Measurements from ENCODE around the gene SNX5. TPM values are rescaled to one million over a fixed set of nuclear protein-coding genes. Genes with fewer than 3 reads are reported as not detected.

Gene SNX5
- total and polyA plus RNA-seq, 2 of the 13 experiments (the other 11 are each of a cell fraction or from before 2014, with no cell fraction given) = 664 to 1,040 TPM

DNA sequence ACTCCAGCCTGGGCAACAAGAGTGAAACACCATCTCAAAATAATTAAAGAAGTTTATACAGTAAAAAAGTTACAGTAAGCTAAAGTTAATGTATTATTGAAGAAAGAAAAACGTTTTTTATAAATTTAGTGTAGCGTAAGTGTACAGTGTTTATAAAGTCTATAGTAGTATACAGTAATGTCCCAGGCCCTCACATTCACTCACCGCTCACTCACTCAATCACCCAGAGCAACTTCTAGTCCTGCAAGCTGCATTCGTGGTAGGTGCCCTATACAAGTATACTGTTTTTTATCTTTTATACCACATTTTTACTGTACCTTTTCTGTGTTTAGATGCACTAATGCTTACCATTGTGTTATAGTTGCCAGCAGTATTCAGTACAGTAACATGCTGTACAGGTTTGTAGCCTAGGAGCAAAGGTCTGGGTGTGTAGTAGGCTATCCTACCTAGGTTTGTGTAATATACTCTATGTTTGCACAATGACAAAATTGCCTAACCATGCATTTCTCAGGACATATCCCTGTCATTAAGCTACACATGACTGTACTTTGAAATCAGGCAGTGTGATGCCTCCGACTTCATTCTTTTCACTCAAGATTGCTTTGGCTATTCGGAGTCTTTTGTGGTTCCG lies 16.9 kb upstream of the SNX5 start (continued):
- TF ChIP-seq, protein P1, sequence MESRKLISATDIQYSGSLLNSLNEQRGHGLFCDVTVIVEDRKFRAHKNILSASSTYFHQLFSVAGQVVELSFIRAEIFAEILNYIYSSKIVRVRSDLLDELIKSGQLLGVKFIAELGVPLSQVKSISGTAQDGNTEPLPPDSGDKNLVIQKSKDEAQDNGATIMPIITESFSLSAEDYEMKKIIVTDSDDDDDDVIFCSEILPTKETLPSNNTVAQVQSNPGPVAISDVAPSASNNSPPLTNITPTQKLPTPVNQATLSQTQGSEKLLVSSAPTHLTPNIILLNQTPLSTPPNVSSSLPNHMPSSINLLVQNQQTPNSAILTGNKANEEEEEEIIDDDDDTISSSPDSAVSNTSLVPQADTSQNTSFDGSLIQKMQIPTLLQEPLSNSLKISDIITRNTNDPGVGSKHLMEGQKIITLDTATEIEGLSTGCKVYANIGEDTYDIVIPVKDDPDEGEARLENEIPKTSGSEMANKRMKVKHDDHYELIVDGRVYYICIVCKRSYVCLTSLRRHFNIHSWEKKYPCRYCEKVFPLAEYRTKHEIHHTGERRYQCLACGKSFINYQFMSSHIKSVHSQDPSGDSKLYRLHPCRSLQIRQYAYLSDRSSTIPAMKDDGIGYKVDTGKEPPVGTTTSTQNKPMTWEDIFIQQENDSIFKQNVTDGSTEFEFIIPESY (CRISPR knock-in tag; IDR thresholded peaks at IDR 0.05) = peak; percentile 45; the same call in 1 of the 2 replicates
- 0 out of 2 replicates have a peak, but pooled peaks have one; percentile 17 for TF ChIP-seq ZNF382 (CRISPR knock-in tag; IDR thresholded peaks at IDR 0.05; ENCODE audit: borderline replicate concordance)
- TF ChIP-seq, protein P2, sequence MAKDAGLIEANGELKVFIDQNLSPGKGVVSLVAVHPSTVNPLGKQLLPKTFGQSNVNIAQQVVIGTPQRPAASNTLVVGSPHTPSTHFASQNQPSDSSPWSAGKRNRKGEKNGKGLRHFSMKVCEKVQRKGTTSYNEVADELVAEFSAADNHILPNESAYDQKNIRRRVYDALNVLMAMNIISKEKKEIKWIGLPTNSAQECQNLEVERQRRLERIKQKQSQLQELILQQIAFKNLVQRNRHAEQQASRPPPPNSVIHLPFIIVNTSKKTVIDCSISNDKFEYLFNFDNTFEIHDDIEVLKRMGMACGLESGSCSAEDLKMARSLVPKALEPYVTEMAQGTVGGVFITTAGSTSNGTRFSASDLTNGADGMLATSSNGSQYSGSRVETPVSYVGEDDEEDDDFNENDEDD (CRISPR knock-in tag; IDR thresholded peaks at IDR 0.05; ENCODE audit: borderline replicate concordance) = peak; percentile 64; the same call in 1 of the 2 replicates
- peak; percentile 56; the same call in 1 of the 2 replicates for TF ChIP-seq TBX2 (CRISPR knock-in tag; IDR thresholded peaks at IDR 0.05; ENCODE audit: borderline replicate concordance)
- TF ChIP-seq, protein P3, sequence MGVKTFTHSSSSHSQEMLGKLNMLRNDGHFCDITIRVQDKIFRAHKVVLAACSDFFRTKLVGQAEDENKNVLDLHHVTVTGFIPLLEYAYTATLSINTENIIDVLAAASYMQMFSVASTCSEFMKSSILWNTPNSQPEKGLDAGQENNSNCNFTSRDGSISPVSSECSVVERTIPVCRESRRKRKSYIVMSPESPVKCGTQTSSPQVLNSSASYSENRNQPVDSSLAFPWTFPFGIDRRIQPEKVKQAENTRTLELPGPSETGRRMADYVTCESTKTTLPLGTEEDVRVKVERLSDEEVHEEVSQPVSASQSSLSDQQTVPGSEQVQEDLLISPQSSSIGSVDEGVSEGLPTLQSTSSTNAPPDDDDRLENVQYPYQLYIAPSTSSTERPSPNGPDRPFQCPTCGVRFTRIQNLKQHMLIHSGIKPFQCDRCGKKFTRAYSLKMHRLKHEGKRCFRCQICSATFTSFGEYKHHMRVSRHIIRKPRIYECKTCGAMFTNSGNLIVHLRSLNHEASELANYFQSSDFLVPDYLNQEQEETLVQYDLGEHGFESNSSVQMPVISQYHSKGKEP (CRISPR knock-in tag; IDR thresholded peaks at IDR 0.05) = peak; percentile 77; the same call in 1 of the 2 replicates
- TF ChIP-seq NR2F6 (IDR thresholded peaks at IDR 0.05) = peak; percentile 71; the same call in 1 of the 2 replicates
- peak; percentile 89 for TF ChIP-seq NR2F6 (CRISPR knock-in tag; IDR thresholded peaks at IDR 0.05)
- TF ChIP-seq RFXAP (CRISPR knock-in tag; IDR thresholded peaks at IDR 0.05; ENCODE audit: borderline replicate concordance) = no peak
- peak; percentile 79 for TF ChIP-seq ASH2L (IDR thresholded peaks at IDR 0.05; ENCODE audit: insufficient read length, low read depth, low read length)
- TF ChIP-seq CEBPB (IDR thresholded peaks at IDR 0.05; ENCODE audit: borderline replicate concordance, low read depth, low read length) = peak; percentile 100
- TF ChIP-seq ZNF747 (CRISPR knock-in tag; IDR thresholded peaks at IDR 0.05; ENCODE audit: borderline replicate concordance) = 0 out of 2 replicates have a peak, but pooled peaks have one; percentile 15
- TF ChIP-seq ZBTB7B (CRISPR knock-in tag; IDR thresholded peaks at IDR 0.05) = 0 out of 2 replicates have a peak, but pooled peaks have one; percentile 40
- no peak for TF ChIP-seq PHF8 (CRISPR knock-in tag; IDR thresholded peaks at IDR 0.05)
- TF ChIP-seq, protein P4, sequence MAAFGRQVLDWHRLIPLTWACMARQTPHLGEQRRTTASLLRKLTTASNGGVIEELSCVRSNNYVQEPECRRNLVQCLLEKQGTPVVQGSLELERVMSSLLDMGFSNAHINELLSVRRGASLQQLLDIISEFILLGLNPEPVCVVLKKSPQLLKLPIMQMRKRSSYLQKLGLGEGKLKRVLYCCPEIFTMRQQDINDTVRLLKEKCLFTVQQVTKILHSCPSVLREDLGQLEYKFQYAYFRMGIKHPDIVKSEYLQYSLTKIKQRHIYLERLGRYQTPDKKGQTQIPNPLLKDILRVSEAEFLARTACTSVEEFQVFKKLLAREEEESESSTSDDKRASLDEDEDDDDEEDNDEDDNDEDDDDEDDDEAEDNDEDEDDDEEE (CRISPR knock-in tag; IDR thresholded peaks at IDR 0.05) = no peak
- TF ChIP-seq, protein P5, sequence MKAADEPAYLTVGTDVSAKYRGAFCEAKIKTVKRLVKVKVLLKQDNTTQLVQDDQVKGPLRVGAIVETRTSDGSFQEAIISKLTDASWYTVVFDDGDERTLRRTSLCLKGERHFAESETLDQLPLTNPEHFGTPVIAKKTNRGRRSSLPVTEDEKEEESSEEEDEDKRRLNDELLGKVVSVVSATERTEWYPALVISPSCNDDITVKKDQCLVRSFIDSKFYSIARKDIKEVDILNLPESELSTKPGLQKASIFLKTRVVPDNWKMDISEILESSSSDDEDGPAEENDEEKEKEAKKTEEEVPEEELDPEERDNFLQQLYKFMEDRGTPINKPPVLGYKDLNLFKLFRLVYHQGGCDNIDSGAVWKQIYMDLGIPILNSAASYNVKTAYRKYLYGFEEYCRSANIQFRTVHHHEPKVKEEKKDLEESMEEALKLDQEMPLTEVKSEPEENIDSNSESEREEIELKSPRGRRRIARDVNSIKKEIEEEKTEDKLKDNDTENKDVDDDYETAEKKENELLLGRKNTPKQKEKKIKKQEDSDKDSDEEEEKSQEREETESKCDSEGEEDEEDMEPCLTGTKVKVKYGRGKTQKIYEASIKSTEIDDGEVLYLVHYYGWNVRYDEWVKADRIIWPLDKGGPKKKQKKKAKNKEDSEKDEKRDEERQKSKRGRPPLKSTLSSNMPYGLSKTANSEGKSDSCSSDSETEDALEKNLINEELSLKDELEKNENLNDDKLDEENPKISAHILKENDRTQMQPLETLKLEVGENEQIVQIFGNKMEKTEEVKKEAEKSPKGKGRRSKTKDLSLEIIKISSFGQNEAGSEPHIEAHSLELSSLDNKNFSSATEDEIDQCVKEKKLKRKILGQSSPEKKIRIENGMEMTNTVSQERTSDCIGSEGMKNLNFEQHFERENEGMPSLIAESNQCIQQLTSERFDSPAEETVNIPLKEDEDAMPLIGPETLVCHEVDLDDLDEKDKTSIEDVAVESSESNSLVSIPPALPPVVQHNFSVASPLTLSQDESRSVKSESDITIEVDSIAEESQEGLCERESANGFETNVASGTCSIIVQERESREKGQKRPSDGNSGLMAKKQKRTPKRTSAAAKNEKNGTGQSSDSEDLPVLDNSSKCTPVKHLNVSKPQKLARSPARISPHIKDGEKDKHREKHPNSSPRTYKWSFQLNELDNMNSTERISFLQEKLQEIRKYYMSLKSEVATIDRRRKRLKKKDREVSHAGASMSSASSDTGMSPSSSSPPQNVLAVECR (CRISPR knock-in tag; IDR thresholded peaks at IDR 0.05; ENCODE audit: borderline replicate concordance) = peak; percentile 71; the same call in 1 of the 2 replicates
- TF ChIP-seq SRF (IDR thresholded peaks at IDR 0.05; ENCODE audit: low read depth, low read length) = 0 out of 2 replicates have a peak, but pooled peaks have one; percentile 16
- TF ChIP-seq, protein P6, sequence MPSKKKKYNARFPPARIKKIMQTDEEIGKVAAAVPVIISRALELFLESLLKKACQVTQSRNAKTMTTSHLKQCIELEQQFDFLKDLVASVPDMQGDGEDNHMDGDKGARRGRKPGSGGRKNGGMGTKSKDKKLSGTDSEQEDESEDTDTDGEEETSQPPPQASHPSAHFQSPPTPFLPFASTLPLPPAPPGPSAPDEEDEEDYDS (CRISPR knock-in tag; IDR thresholded peaks at IDR 0.05) = peak; percentile 51
- 0 out of 2 replicates have a peak, but pooled peaks have one; percentile 61 for TF ChIP-seq HHEX (CRISPR knock-in tag; IDR thresholded peaks at IDR 0.05)
- TF ChIP-seq POLR2A (IDR thresholded peaks at IDR 0.05; ENCODE audit: insufficient read depth in 1 of 2, low read depth in 2 of 2, low read length in 2 of 2) = 0 out of 4 replicates have a peak, but pooled peaks of 1 of the 2 experiments have one; percentile 24
